HEK293 (cell line): ENCODE data around the gene LMOD3.

Experiments used
- AEBP2 ChIP-seq: fragments of 450-650 bp; formaldehyde crosslinking; IDR thresholded peaks from 2 replicates; pipeline ENCODE4 v1.5.1; 2016; ENCODE audit warnings: missing biosample characterization, missing genetic modification characterization, borderline replicate concordance
- ATF2 ChIP-seq: fragments of 450-650 bp; formaldehyde crosslinking; IDR thresholded peaks from 2 replicates; pipeline ENCODE4 v1.5.1; 2016; ENCODE audit warnings: missing biosample characterization, missing genetic modification characterization, low read depth
- BCL6B ChIP-seq: fragments of 450-650 bp; formaldehyde crosslinking; IDR thresholded peaks from 2 replicates; pipeline ENCODE4 v1.5.1; 2017; ENCODE audit warnings: missing biosample characterization, missing genetic modification characterization
- FEZF1 ChIP-seq: fragments of 450-650 bp; formaldehyde crosslinking; IDR thresholded peaks from 2 replicates; pipeline ENCODE4 v1.5.1; 2016; ENCODE audit warnings: missing biosample characterization, missing genetic modification characterization
- HOXD13 ChIP-seq: sonication (generic); formaldehyde crosslinking; IDR thresholded peaks from 2 replicates; pipeline ENCODE4 v1.8.0; 2022; ENCODE audit warnings: missing genetic modification reagents, borderline replicate concordance
- KLF1 ChIP-seq: fragments of 450-650 bp; formaldehyde crosslinking; IDR thresholded peaks from 2 replicates; pipeline ENCODE4 v1.5.1; 2016; ENCODE audit warnings: missing biosample characterization, missing genetic modification characterization
- KLF8 ChIP-seq: fragments of 450-650 bp; formaldehyde crosslinking; IDR thresholded peaks from 2 replicates; pipeline ENCODE4 v1.5.1; 2016; ENCODE audit warnings: missing biosample characterization, missing genetic modification characterization
- OSR2 ChIP-seq: fragments of 450-650 bp; formaldehyde crosslinking; IDR thresholded peaks from 2 replicates; pipeline ENCODE4 v1.5.1; 2016; ENCODE audit warnings: missing biosample characterization, missing genetic modification characterization
- SP3 ChIP-seq: fragments of 450-650 bp; formaldehyde crosslinking; IDR thresholded peaks from 2 replicates; pipeline ENCODE4 v1.5.1; 2016; ENCODE audit warnings: missing biosample characterization, missing genetic modification characterization
- SP7 ChIP-seq: fragments of 450-650 bp; formaldehyde crosslinking; IDR thresholded peaks from 2 replicates; pipeline ENCODE4 v1.5.1; 2016; ENCODE audit warnings: missing biosample characterization, missing genetic modification characterization
- TRIM28 ChIP-seq: IDR thresholded peaks from 2 replicates; pipeline ENCODE4 v1.6.1; 2011; ENCODE audit warnings: low read length, control low read depth, borderline replicate concordance
- ZBTB21 ChIP-seq: fragments of 450-650 bp; formaldehyde crosslinking; IDR thresholded peaks from 2 replicates; pipeline ENCODE4 v1.5.1; 2017; ENCODE audit warnings: missing biosample characterization, missing genetic modification characterization
- ZNF140 ChIP-seq: fragments of 450-650 bp; formaldehyde crosslinking; IDR thresholded peaks from 2 replicates; pipeline ENCODE4 v1.5.1; 2016; ENCODE audit warnings: missing biosample characterization, missing genetic modification characterization
- ZNF146 ChIP-seq: fragments of 450-650 bp; formaldehyde crosslinking; IDR thresholded peaks from 2 replicates; pipeline ENCODE4 v1.5.1; 2016; ENCODE audit warnings: missing biosample characterization, missing genetic modification characterization
- ZNF19 ChIP-seq: fragments of 450-650 bp; formaldehyde crosslinking; IDR thresholded peaks from 2 replicates; pipeline ENCODE4; 2016; ENCODE audit warnings: missing biosample characterization, missing genetic modification characterization, low read depth
- ZNF2 ChIP-seq: fragments of 450-650 bp; formaldehyde crosslinking; IDR thresholded peaks from 2 replicates; pipeline ENCODE4 v1.5.1; 2016; ENCODE audit warnings: missing biosample characterization, missing genetic modification characterization
- ZNF202 ChIP-seq: fragments of 450-650 bp; formaldehyde crosslinking; IDR thresholded peaks from 2 replicates; pipeline ENCODE4 v1.5.1; 2016; ENCODE audit warnings: missing biosample characterization, missing genetic modification characterization, borderline replicate concordance
- ZNF214 ChIP-seq: fragments of 450-650 bp; formaldehyde crosslinking; IDR thresholded peaks from 2 replicates; pipeline ENCODE4 v1.5.1; 2017; ENCODE audit warnings: missing biosample characterization, mild to moderate bottlenecking, missing genetic modification characterization, borderline replicate concordance
- ZNF221 ChIP-seq: fragments of 450-650 bp; formaldehyde crosslinking; IDR thresholded peaks from 2 replicates; pipeline ENCODE4 v1.5.1; 2017; ENCODE audit warnings: missing biosample characterization, missing genetic modification characterization, borderline replicate concordance
- ZNF24 ChIP-seq: fragments of 450-650 bp; formaldehyde crosslinking; IDR thresholded peaks from 2 replicates; pipeline ENCODE4 v1.5.1; 2016; ENCODE audit warnings: missing biosample characterization, missing genetic modification characterization
- ZNF350 ChIP-seq: fragments of 450-650 bp; formaldehyde crosslinking; IDR thresholded peaks from 2 replicates; pipeline ENCODE4 v1.5.0; 2017; ENCODE audit warnings: missing biosample characterization, mild to moderate bottlenecking, missing genetic modification characterization
- ZNF362 ChIP-seq: fragments of 450-650 bp; formaldehyde crosslinking; IDR thresholded peaks from 2 replicates; pipeline ENCODE4 v1.5.1; 2016; ENCODE audit warnings: missing biosample characterization, missing genetic modification characterization
- ZNF391 ChIP-seq: fragments of 450-650 bp; formaldehyde crosslinking; IDR thresholded peaks from 2 replicates; pipeline ENCODE4 v1.5.1; 2016; ENCODE audit warnings: low read depth, missing biosample characterization, missing genetic modification characterization, borderline replicate concordance
- ZNF398 ChIP-seq: fragments of 450-650 bp; formaldehyde crosslinking; IDR thresholded peaks from 2 replicates; pipeline ENCODE4 v1.5.1; 2017; ENCODE audit warnings: missing biosample characterization, missing genetic modification characterization
- ZNF416 ChIP-seq: fragments of 450-650 bp; formaldehyde crosslinking; IDR thresholded peaks from 2 replicates; pipeline ENCODE4 v1.5.1; 2016; ENCODE audit warnings: missing biosample characterization, missing genetic modification characterization
- ZNF433 ChIP-seq: fragments of 450-650 bp; formaldehyde crosslinking; IDR thresholded peaks from 2 replicates; pipeline ENCODE4 v1.5.1; 2016; ENCODE audit warnings: missing biosample characterization, missing genetic modification characterization, low read depth
- ZNF510 ChIP-seq: fragments of 450-650 bp; formaldehyde crosslinking; IDR thresholded peaks from 2 replicates; pipeline ENCODE4 v1.5.1; 2018; ENCODE audit warnings: mild to moderate bottlenecking, missing genetic modification characterization, missing biosample characterization; ENCODE audit not compliant: insufficient replicate concordance
- ZNF521 ChIP-seq: fragments of 450-650 bp; formaldehyde crosslinking; IDR thresholded peaks from 2 replicates; pipeline ENCODE4 v1.5.1; 2017; ENCODE audit warnings: missing biosample characterization, mild to moderate bottlenecking, missing genetic modification characterization
- ZNF596 ChIP-seq: fragments of 450-650 bp; IDR thresholded peaks from 2 replicates; pipeline ENCODE4 v1.5.0; 2018; ENCODE audit warnings: missing biosample characterization, mild to moderate bottlenecking, missing genetic modification characterization, moderate library complexity
- ZNF626 ChIP-seq: fragments of 450-650 bp; sonication (Bioruptor Pico); formaldehyde crosslinking; IDR thresholded peaks from 2 replicates; pipeline ENCODE4 v1.5.1; 2018; ENCODE audit warnings: missing biosample characterization, missing genetic modification characterization, inconsistent platforms
- ZNF830 ChIP-seq: fragments of 450-650 bp; IDR thresholded peaks from 2 replicates; pipeline ENCODE4 v1.5.0; 2018; ENCODE audit warnings: missing biosample characterization, missing genetic modification characterization, low read depth, mild to moderate bottlenecking, moderate library complexity
- ZNF837 ChIP-seq: fragments of 450-650 bp; formaldehyde crosslinking; IDR thresholded peaks from 2 replicates; pipeline ENCODE4 v1.5.1; 2016; ENCODE audit warnings: missing biosample characterization, missing genetic modification characterization
- ZSCAN16 ChIP-seq: fragments of 450-650 bp; formaldehyde crosslinking; IDR thresholded peaks from 2 replicates; pipeline ENCODE4 v1.5.1; 2016; ENCODE audit warnings: missing biosample characterization, missing genetic modification characterization
- ZXDB ChIP-seq: fragments of 450-650 bp; formaldehyde crosslinking; IDR thresholded peaks from 2 replicates; pipeline ENCODE4 v1.5.1; 2016; ENCODE audit warnings: missing biosample characterization, missing genetic modification characterization

LMOD3 gene

GRCh38 chr3:69143612-69144011 is 21.2 kb upstream of the LMOD3 start (continued):
- no peak for TF ChIP-seq ZNF2 (tag by site-specific recombination)
- no peak for TF ChIP-seq ZNF19 (tag by site-specific recombination)
- no peak for TF ChIP-seq ZNF830
- no peak for TF ChIP-seq ZNF837 (tag by site-specific recombination)
- TF ChIP-seq ZSCAN16 (tag by site-specific recombination), result no peak
- no peak for TF ChIP-seq ZNF416 (tag by site-specific recombination)
- TF ChIP-seq ZNF596 (tag by site-specific recombination), result no peak
- TF ChIP-seq HOXD13 (CRISPR knock-in tag), result no peak
- no peak for TF ChIP-seq KLF1
- TF ChIP-seq ZNF362, result no peak
- TF ChIP-seq ZXDB, result no peak
- no peak; the same call in 1 of the 2 replicates for TF ChIP-seq ZNF24
- TF ChIP-seq ZNF398 (tag by site-specific recombination), result no peak
- TF ChIP-seq ZNF221 (tag by site-specific recombination), result no peak
- no peak for TF ChIP-seq ZNF350 (tag by site-specific recombination)
- TF ChIP-seq SP7, result peak; percentile 74
- peak; percentile 83; the same call in 1 of the 2 replicates for TF ChIP-seq OSR2
- TF ChIP-seq ZBTB21, result 0 out of 2 replicates have a peak, but pooled peaks have one; percentile 61
- TF ChIP-seq ZNF391, result no peak
- peak; percentile 60; the same call in 1 of the 2 replicates for TF ChIP-seq ATF2 (tag by site-specific recombination)
- TF ChIP-seq KLF8 (tag by site-specific recombination), result no peak
- TF ChIP-seq ZNF140 (tag by site-specific recombination), result no peak
- TF ChIP-seq SP3 (tag by site-specific recombination), result no peak; the same call in 1 of the 2 replicates
- TF ChIP-seq ZNF510, result no peak
- TF ChIP-seq ZNF626, result no peak
- no peak for TF ChIP-seq FEZF1 (tag by site-specific recombination)
- no peak for TF ChIP-seq ZNF214 (tag by site-specific recombination)
- no peak for TF ChIP-seq ZNF146 (tag by site-specific recombination)
- no peak for TF ChIP-seq ZNF433 (tag by site-specific recombination)
- no peak for TF ChIP-seq AEBP2
- TF ChIP-seq ZNF202 (tag by site-specific recombination), result no peak
- TF ChIP-seq TRIM28, result peak; percentile 74; the same call in 1 of the 2 replicates
- peak; percentile 60 for TF ChIP-seq BCL6B
- no peak for TF ChIP-seq ZNF521 (tag by site-specific recombination)
